HL-60 (cell line): ENCODE data around the gene IMP4.

Experiments
- DNase-seq, 2 experiments: peaks; one replicate each; pipeline ENCODE4 v3.0.0-alpha.2; 2010 to 2020; ENCODE audit warnings: low read depth in 1 of 2, low spot score in 1 of 2
- H3K27ac ChIP-seq: fragments of 250-450 bp; sonication (Bioruptor Pico); replicated peaks from 2 replicates; pipeline ENCODE4 v1.5.1; 2020; ENCODE audit warnings: mild to moderate bottlenecking, moderate library complexity
- H3K27me3 ChIP-seq: fragments of 250-450 bp; sonication (Bioruptor Pico); 2 replicates; pipeline ENCODE4 v1.5.1; 2021; ENCODE audit warnings: mild to moderate bottlenecking, moderate library complexity; ENCODE audit not compliant: insufficient read depth, poor library complexity, severe bottlenecking
- H3K4me3 ChIP-seq: replicated peaks from 2 replicates; pipeline ENCODE4 v1.5.1; 2011; ENCODE audit warnings: mild to moderate bottlenecking, control low read depth, low read length; ENCODE audit not compliant: insufficient read depth
- GABPA ChIP-seq: IDR thresholded peaks from 2 replicates; pipeline ENCODE4 v1.6.1; 2012; ENCODE audit warnings: low read depth
- POLR2AphosphoS5 ChIP-seq: IDR thresholded peaks from 2 replicates; pipeline ENCODE4 v1.6.1; 2012; ENCODE audit warnings: low read depth
- REST ChIP-seq: IDR thresholded peaks from 2 replicates; pipeline ENCODE4 v1.6.1; 2012; ENCODE audit warnings: low read depth; ENCODE audit not compliant: insufficient replicate concordance
- SPI1 ChIP-seq: IDR thresholded peaks from 2 replicates; pipeline ENCODE4 v1.6.1; 2012; ENCODE audit warnings: low read depth, mild to moderate bottlenecking, borderline replicate concordance
- TF ChIP-seq, protein P1 (sequence below): IDR thresholded peaks from one replicate; pipeline ENCODE4 v1.5.1; 2011; ENCODE audit warnings: low read length, control low read depth, inconsistent platforms; ENCODE audit not compliant: insufficient read depth

IMP4 gene

DNA sequence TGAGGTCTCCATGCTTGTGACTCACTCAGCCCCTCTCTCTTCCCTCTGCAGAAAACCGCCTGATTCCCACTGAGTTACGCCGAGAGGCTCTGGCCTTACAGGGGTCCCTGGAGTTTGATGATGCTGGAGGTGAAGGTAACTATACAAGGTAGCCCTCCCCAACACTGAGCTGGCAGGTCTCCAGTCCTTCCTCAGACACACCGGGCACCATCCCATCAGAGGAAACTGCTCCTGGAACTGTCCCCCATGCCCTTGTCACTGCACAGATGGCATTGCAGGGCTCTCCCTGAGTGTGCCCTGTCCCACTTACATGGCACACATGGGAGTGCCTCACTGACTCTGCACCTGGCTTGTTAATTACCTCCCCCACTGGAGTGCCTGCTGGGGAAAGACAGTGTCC is 1.9 kb downstream of the IMP4 start:
- no peak overlapping the region for H3K27ac ChIP-seq
- H3K4me3 ChIP-seq, result no peak overlapping the region
- no peaks in the 10 kb centered on the region for H3K27me3 ChIP-seq
- no peak for DNase-seq
- TF ChIP-seq, protein P1, sequence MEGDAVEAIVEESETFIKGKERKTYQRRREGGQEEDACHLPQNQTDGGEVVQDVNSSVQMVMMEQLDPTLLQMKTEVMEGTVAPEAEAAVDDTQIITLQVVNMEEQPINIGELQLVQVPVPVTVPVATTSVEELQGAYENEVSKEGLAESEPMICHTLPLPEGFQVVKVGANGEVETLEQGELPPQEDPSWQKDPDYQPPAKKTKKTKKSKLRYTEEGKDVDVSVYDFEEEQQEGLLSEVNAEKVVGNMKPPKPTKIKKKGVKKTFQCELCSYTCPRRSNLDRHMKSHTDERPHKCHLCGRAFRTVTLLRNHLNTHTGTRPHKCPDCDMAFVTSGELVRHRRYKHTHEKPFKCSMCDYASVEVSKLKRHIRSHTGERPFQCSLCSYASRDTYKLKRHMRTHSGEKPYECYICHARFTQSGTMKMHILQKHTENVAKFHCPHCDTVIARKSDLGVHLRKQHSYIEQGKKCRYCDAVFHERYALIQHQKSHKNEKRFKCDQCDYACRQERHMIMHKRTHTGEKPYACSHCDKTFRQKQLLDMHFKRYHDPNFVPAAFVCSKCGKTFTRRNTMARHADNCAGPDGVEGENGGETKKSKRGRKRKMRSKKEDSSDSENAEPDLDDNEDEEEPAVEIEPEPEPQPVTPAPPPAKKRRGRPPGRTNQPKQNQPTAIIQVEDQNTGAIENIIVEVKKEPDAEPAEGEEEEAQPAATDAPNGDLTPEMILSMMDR, result no peak
- TF ChIP-seq SPI1 (no peak), REST (no peak), POLR2AphosphoS5 (no peak)

- no peak overlapping the region for H3K4me3 ChIP-seq
- no peak for TF ChIP-seq REST
- H3K27me3 ChIP-seq, result no peaks in the 10 kb centered on the region
- DNase-seq, result no peak
- no peak overlapping the region for H3K27ac ChIP-seq
Measured at GRCh38 chr2:130345091-130345490, 2.4 kb downstream of the IMP4 start.

GRCh38 chr2:130345611-130346010 is 2.9 kb downstream of the IMP4 start:
- no peak overlapping the region for H3K27ac ChIP-seq
- TF ChIP-seq REST, result no peak
- no peak for TF ChIP-seq POLR2AphosphoS5
- TF ChIP-seq GABPA, result no peak
- TF ChIP-seq, protein P1, result no peak
- no peak for TF ChIP-seq SPI1

DNA sequence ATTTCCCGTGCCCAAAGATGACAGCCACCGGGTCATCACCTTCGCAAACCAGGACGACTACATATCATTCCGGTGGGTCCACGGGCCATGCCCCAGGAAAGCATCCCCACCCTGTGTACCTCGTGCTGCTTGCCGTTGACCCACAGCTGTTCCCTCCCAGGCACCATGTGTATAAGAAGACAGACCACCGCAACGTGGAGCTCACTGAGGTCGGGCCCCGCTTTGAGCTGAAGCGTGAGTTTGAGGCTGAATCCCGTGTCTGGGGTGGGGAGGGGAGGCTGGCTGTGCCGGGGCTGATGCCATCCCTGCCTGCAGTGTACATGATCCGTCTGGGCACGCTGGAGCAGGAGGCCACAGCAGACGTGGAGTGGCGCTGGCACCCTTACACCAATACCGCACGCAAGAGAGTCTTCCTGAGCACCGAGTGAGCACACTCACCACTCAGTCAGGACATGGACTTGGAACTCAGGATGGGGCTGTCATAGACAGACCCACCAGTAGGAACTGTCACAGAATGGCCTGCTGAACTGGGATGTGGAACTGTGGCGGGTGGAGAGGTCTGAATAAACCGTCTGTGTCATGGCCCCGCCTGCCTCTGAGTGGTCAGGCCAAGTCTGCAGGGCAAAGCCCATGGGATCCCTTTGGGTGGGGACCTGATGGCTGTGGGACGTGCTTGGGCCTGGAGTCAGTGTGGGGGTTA is 3.5 kb downstream of the IMP4 start:
- DNase-seq, result no peak
- Histone ChIP-seq H3K27me3 (no peaks in the 10 kb centered on the region), H3K4me3 (no peak overlapping the region), H3K27ac (no peak overlapping the region)
- TF ChIP-seq POLR2AphosphoS5 (no peak), GABPA (no peak), SPI1 (no peak), REST (no peak)
- TF ChIP-seq, protein P1, result no peak

More at GRCh38 chr2:130345611-130346010, 2.9 kb downstream of the IMP4 start:
- no peaks in the 10 kb centered on the region for H3K27me3 ChIP-seq
- DNase-seq, result no peak
- H3K4me3 ChIP-seq, result no peak overlapping the region
